Neutrophil (primary cell): Measurements from ENCODE around the gene ECSIT.
A peak's percentile ranks its signal among the peaks of the same experiment; 100 is the strongest.

Experiments used
- H3K27ac ChIP-seq: fragments of 200-600 bp; sonication (generic); 2 replicates; pipeline ENCODE4 v1.5.1; 2016; ENCODE audit warnings: mild to moderate bottlenecking, moderate library complexity
- H3K27me3 ChIP-seq: fragments of 200-600 bp; sonication (generic); 2 replicates; pipeline ENCODE4 v1.6.0; 2016; ENCODE audit warnings: mild to moderate bottlenecking
- H3K36me3 ChIP-seq: fragments of 200-600 bp; sonication (generic); 2 replicates; pipeline ENCODE4 v1.5.1; 2017
- H3K4me1 ChIP-seq, 2 experiments: fragments of 200-600 bp in 1 of 2; sonication (generic) in 1 of 2; 1 replicate in 1 of 2; 2 replicates in 1 of 2; pipeline versions ENCODE4 v1.5.1 to v1.6.1; 2013 to 2016; ENCODE audit warnings: low read depth in 1 of 2, low read length in 1 of 2, mild to moderate bottlenecking in 1 of 2, moderate library complexity in 1 of 2; ENCODE audit not compliant: control insufficient read depth in 1 of 2, insufficient read depth in 1 of 2
- H3K4me3 ChIP-seq, 2 experiments: fragments of 200-600 bp in 1 of 2; sonication (generic) in 1 of 2; 1 replicate in 1 of 2; 2 replicates in 1 of 2; pipeline ENCODE4 v1.5.1; 2013 to 2016; ENCODE audit warnings: low read depth in 1 of 2, low read length in 1 of 2, mild to moderate bottlenecking in 1 of 2, moderate library complexity in 1 of 2
- H3K9me3 ChIP-seq: fragments of 200-600 bp; sonication (generic); 2 replicates; pipeline ENCODE4 v1.5.1; 2016
- CTCF ChIP-seq: fragments of 200-600 bp; sonication (generic); IDR thresholded peaks from 2 replicates; pipeline ENCODE4 v1.5.1; 2016; ENCODE audit warnings: antibody characterized with exemption

ECSIT gene

DNA sequence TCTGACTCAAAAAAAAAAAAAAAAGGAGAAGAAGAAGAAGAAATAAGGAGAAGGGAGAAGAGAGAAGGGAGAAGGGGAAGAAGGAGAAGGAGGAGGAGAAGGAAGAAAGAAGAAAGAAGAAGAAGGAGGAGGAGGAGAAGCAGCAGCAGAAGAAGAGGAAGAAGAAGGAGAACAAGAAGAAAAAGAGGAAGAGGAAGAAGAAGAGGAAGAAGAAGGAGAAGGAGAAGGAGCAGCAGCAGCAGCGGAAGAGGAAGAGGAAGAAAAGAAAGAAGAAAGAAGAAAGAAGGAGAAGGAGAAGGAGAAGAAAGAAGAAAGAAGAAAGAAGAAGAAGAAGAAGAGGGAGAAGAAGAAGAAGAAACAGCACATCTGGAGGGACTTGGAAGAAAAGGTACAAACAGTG is 5.6 kb upstream of the ECSIT start:
- TF ChIP-seq CTCF, result no peak
- Histone ChIP-seq H3K36me3 (no peaks in the 10 kb centered on the region), H3K4me1 (peaks cover 11 to 14% of the 10 kb centered on the region in 2 experiments), H3K27me3 (peaks cover 28% of the 10 kb centered on the region), H3K27ac (peak overlapping the region; percentile 55), H3K4me3 (no peak overlapping the region), H3K9me3 (no peaks in the 10 kb centered on the region)

GRCh38 chr19:11530432-11530831 is 1.5 kb upstream of the ECSIT start:
- Histone ChIP-seq H3K27me3 (no peaks in the 10 kb centered on the region), H3K36me3 (no peaks in the 10 kb centered on the region), H3K4me1 (peaks cover 13 to 15% of the 10 kb centered on the region in 2 experiments), H3K27ac (no peak overlapping the region), H3K9me3 (no peaks in the 10 kb centered on the region), H3K4me3 (no peak overlapping the region)
- no peak for TF ChIP-seq CTCF

- Histone ChIP-seq H3K9me3 (no peaks in the 10 kb centered on the region), H3K27ac (no peak overlapping the region), H3K4me1 (no peaks in the 10 kb centered on the region), H3K27me3 (no peaks in the 10 kb centered on the region), H3K36me3 (peaks cover 14% of the 10 kb centered on the region), H3K4me3 (no peak overlapping the region)
- no peak for TF ChIP-seq CTCF
Observed at GRCh38 chr19:11519138-11519537, 9.8 kb downstream of the ECSIT start.

- H3K27ac ChIP-seq, result no peak overlapping the region
- no peaks in the 10 kb centered on the region for H3K27me3 ChIP-seq
- no peaks in the 10 kb centered on the region for H3K9me3 ChIP-seq
- H3K4me3 ChIP-seq, result no peak overlapping the region
- TF ChIP-seq CTCF, result no peak
- no peaks in the 10 kb centered on the region for H3K4me1 ChIP-seq
- peaks cover 23% of the 10 kb centered on the region for H3K36me3 ChIP-seq
Observed at GRCh38 chr19:11513946-11514345, 15.0 kb downstream of the ECSIT start.

DNA sequence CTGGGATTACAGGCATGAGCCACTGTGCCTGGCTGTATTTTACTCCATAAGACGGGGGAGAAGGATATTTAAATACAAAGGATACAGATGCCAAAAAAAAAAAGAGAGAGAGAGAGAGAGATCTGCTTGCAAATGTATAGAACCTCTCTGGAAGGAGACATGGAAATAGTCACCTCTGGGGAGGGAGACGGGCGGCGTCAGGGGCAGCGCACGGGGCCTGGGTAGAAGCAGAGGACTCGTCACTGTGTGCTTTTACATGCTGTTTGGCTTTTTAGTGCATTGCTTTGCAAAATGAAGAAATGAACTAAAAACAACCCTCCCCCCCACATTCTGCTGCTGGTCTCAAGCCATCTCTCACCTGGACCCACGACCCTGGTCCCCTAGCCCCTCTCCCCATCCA is 18.5 kb downstream of the ECSIT start:
- no peaks in the 10 kb centered on the region for H3K9me3 ChIP-seq
- TF ChIP-seq CTCF, result no peak
- peaks cover 9% of the 10 kb centered on the region for H3K36me3 ChIP-seq
- H3K27ac ChIP-seq, result no peak overlapping the region
- no peak overlapping the region for H3K4me3 ChIP-seq
- peaks cover 12% of the 10 kb centered on the region in 2 experiments for H3K4me1 ChIP-seq
- no peaks in the 10 kb centered on the region for H3K27me3 ChIP-seq
